ENCODE results near the gene SPEF2.

The SPEF2 gene

GRCh38 chr5:35789732-35790456 is 172.2 kb downstream of the SPEF2 start:
- peak; percentile 80 for DNase-seq

GRCh38 chr5:35790457-35790822 is 172.8 kb downstream of the SPEF2 start:
- DNase-seq, result no peak

GRCh38 chr5:35794328-35794619 is 176.6 kb downstream of the SPEF2 start:
- no peak for DNase-seq

GRCh38 chr5:35794684-35795375 is 177.2 kb downstream of the SPEF2 start:
- DNase-seq, result no peak

DNA sequence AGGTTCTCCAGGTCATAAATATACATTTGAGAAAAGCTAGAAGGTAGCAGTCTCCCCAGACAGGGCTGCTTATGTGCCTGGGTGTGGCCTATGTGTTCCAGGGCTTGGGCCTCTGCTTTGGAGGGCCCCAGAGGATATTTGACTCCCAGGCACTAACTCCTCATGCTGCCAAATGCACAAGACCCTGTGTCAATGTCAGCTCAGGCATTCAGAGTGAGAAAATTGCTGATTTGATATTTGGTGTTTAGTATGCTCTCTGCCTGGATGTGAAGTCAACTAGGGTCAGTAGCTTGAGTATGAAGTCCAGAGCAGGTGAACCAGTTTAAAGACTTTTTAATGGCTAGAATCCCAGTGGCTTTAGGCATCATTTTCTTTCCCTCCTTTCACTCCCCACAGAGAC is 181.5 kb downstream of the SPEF2 start:
- DNase-seq, result no peak

DNA sequence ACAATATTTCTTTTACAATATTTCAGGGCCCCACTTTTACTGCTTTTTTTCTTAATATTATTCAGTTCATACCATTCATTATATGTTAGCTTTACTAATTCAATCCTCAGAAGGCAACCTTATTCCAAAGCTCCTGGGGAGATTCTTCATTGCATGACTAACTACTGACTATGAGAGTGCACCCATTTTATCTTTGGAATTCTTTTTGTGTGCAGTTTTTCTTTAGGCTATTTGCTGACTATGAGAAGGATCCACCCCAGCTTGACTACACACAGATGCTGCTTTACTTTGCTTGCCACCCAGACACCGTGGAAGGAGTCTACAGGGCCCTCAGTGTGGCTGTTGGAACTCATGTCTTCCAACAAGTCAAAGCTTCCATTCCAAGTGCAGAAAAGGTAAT is 182.1 kb downstream of the SPEF2 start:
- DNase-seq, result peak; percentile 29

DNA sequence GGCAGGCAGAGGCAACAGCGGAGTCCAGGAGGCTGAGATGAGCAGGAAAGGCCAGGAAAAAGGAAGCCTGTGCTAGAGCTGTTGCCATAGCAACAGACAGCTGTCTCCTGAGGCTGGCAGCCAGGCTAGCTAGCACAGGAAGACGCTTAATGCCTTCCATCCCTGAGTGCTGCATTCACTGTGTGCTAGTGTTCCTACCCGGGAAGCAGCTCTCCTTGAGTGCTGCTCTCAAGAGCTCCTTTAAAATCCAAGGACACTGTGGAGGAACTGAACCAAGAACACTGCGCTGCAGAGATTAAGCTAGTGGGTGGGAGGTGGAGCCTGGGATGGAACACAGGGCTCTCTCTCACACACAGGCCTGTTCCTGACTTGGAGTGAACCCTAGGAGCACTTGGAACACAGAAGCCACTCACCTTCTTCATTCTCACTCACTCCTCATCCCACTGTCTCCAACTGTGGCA is 185.6 kb downstream of the SPEF2 start:
- DNase-seq, result peak; percentile 82

- DNase-seq, result no peak
These were observed 186.6 kb downstream of the SPEF2 start for GRCh38 chr5:35804201-35804653.

- no peak for DNase-seq
These were observed 187.2 kb downstream of the SPEF2 start for GRCh38 chr5:35804841-35805240.

GRCh38 chr5:35810601-35811000 is 192.9 kb downstream of the SPEF2 start:
- no peak for DNase-seq

- peak; percentile 47 for DNase-seq
These were observed 193.6 kb downstream of the SPEF2 start for GRCh38 chr5:35811108-35811741.

- no peak for DNase-seq
These were observed 195.9 kb downstream of the SPEF2 start for GRCh38 chr5:35813521-35813920.

DNA sequence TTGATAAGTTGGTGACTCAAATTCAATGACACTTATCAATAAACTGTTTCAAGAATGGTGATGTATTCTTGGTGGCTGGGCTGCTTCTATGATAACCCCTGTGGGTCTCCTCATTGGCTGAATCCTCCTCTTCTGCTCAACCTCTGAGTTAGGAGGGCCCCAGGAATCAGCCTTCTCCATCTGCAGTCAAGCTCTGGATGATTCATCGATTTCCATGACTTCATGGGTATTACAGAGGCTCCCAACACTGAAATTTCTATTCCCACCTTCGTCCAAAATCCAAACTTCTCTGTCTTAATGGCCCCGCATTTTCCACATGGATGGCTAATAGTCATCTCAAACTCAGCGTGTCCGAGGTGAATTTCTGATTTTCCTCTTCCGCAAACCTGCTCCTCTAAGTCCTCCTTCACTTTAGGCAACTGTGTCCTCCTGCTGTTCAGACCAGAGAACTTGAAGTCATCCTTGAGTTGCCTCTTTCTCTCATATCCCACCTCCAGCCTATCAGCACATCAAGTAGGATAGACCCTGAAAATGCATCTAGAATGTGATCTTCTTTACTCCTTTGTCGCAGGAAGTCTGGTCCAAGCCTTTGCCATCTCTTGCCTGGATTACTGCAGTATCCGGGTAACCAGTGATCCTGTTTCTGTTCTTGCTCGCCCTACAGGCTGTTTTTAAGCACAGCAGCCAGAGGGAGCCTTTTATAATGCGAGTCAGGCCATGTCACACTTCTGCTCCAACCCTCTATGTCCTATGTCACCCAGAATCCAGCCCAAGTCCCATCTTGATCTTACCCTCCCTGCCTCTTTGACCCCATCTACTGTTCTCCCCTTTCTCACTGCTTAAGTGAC is 197.7 kb downstream of the SPEF2 start:
- no peak for DNase-seq

DNA sequence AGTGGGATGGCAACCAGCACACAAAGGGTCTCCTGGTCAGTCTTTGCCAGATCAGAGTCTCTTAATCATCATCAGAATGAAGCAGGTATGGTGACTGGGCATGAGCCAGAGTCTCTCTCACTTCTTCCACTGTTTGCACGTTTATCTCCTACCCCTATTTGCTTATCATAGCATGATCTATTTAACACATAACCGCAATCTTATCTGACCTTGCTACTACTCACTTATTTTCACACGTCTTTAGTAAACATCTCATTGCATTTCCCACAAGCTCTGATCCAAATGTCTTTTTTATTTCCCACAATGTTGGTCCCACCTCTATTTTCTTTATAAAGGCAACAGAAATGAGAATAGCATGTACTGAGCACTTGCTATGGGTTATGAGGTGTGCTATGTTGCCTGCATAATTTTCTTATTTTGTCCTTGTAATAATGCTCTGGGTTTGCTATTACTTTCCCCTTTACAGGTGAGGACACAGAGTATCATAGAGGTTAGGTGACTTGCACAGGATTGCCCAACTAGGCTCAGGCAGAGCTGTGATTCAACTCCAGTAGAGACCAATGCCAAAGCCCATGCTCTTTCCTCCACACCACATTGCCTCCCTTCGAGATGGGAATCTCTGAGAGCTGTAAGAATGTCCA is 199.3 kb downstream of the SPEF2 start:
- no peak for DNase-seq

- DNase-seq, result no peak
These were observed 201.4 kb downstream of the SPEF2 start for GRCh38 chr5:35819026-35819425.

DNA sequence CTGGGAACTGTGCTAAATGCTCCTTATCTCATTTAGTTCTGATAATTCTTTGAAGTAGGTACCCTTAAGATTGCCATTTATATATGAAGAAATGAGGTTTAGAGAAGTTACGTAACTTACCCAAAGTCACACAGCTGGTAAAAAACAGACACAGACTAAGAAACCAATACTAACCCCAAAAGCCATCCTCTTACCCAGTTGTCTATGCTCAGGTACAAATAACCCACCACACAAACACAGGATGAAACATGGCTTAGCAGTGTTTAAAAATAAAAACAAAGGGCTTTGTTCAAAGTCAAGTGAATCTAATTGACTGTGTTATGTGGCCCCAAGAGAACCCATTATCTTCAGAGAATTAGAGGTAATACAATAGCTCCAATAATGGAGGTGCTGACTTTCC is 202.0 kb downstream of the SPEF2 start:
- no peak for DNase-seq

DNA sequence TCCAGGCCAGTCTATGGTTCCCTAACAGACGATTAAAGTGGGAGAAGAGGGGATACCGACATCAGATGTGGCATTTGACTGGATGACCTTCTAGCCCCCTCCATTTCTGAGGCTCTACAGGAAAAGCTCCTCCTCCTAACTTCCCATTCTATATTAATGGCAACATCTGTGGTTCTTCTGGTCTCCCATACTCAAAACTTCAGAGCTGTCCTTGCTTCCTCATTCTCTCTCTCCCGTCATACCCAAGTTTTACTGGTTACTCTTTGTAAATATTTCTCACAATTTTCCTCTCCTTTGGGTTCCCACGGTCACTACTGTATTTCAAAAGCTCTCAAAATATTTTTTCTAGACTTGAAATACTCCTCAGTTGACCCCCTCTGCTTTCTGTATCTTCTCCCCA is 203.1 kb downstream of the SPEF2 start:
- no peak for DNase-seq

GRCh38 chr5:35821513-35821912 is 203.8 kb downstream of the SPEF2 start:
- DNase-seq, result no peak

- no peak for DNase-seq
These were observed 204.8 kb downstream of the SPEF2 start for GRCh38 chr5:35822511-35822910.

- DNase-seq, result no peak
These were observed 205.9 kb downstream of the SPEF2 start for GRCh38 chr5:35823347-35824098.

GRCh38 chr5:35826056-35826455 is 208.4 kb downstream of the SPEF2 start:
- DNase-seq, result no peak

- no peak for DNase-seq
These were observed 208.9 kb downstream of the SPEF2 start for GRCh38 chr5:35826554-35826953.

All from fibroblast of skin of right quadriceps (primary cell).